Measurements from ENCODE around the gene IFNB1. TPM values are rescaled to one million over a fixed set of nuclear protein-coding genes. Genes with fewer than 3 reads are reported as not detected.

IFNB1 gene
- total RNA-seq, 1 donor from 2014 or later, result not detected

DNA sequence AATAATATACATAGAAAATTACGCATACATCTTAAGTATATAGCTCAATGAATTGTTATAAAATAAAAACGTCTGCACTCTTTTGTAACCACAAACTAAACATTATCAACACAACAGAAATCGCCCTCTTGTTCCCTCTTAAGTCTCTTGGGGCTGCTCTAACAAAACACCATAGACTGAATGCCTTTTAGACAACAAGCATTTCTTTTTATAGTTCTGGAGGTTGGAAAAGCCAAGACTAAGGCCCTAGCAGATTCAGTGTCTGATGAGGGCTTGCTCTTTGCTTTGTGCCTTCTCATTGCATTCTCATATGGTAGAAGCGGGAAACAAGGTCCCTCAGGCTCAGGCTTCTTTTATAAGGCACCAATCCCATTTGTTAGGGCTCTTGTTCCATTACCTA is 4.9 kb upstream of the IFNB1 start:
- H3K9me3 ChIP-seq, result no peaks in the 10 kb centered on the region
- no peak for TF ChIP-seq CTCF (IDR thresholded peaks at IDR 0.05)
- H3K36me3 ChIP-seq, result no peaks in the 10 kb centered on the region
- H3K4me1 ChIP-seq, result peaks cover 3% of the 10 kb centered on the region
- no peak overlapping the region for H3K27ac ChIP-seq
- no peak overlapping the region for H3K4me3 ChIP-seq
- ATAC-seq (no peak), DNase-seq (no peak)
- intact Hi-C loops (cut with DNase I), result no loop called here
- no peaks in the 10 kb centered on the region for H3K27me3 ChIP-seq (ENCODE audit: low read depth)

DNA sequence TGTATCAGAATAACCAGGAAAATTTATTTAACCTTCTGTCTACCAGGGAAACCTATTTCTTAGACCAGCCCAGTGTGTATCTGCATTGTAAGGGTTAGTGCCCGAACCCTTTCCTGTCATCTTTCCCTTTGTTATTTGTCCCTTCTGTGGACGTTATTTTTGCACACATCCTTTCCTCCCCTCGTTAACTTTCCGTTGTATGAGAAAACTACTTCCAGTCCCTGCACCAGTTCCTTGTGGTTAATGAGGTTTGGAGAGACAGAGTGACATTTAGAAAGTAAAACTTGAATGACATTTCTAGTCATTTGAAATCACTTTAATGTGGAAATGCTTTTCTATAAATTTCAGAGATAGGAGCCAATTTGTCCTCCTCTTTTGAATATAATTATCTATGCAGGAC is 4.3 kb upstream of the IFNB1 start:
- Histone ChIP-seq H3K27ac (no peak overlapping the region), H3K4me1 (peaks cover 3% of the 10 kb centered on the region), H3K4me3 (no peak overlapping the region), H3K36me3 (no peaks in the 10 kb centered on the region), H3K27me3 (ENCODE audit: low read depth) (no peaks in the 10 kb centered on the region), H3K9me3 (no peaks in the 10 kb centered on the region)
- ATAC-seq (no peak), DNase-seq (no peak)
- intact Hi-C loops (cut with DNase I), result no loop called here
- no peak for TF ChIP-seq CTCF (IDR thresholded peaks at IDR 0.05)

GRCh38 chr9:21081451-21081850 is 3.7 kb upstream of the IFNB1 start:
- Histone ChIP-seq H3K36me3 (no peaks in the 10 kb centered on the region), H3K27me3 (ENCODE audit: low read depth) (no peaks in the 10 kb centered on the region), H3K4me3 (no peak overlapping the region), H3K27ac (no peak overlapping the region), H3K9me3 (no peaks in the 10 kb centered on the region), H3K4me1 (peaks cover 3% of the 10 kb centered on the region)
- ATAC-seq, result no peak
- intact Hi-C loops (cut with DNase I), result no loop called here
- no peak for TF ChIP-seq CTCF (IDR thresholded peaks at IDR 0.05)
- no peak for DNase-seq

DNA sequence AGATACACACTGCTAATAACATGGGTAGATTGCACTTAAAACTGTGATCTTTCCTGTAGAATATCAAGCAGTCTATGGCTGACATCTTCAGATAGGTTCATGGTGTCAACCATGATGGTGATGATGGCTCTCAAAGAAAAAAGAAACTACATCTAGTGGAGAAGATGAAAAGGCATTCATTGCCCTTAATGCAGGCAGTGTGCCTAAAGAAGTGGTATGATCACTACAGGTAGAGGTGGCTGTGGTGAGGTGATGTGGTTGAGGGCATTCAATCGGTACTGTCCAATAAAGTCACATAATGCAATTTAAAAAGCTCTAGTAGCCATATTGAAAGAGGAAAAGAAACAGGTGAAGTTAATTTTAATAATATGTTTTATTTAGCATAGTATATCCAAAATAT is 3.1 kb upstream of the IFNB1 start:
- Histone ChIP-seq H3K36me3 (no peaks in the 10 kb centered on the region), H3K9me3 (no peaks in the 10 kb centered on the region), H3K27me3 (ENCODE audit: low read depth) (no peaks in the 10 kb centered on the region), H3K27ac (no peak overlapping the region), H3K4me3 (no peak overlapping the region), H3K4me1 (peaks cover 3% of the 10 kb centered on the region)
- no peak for TF ChIP-seq CTCF (IDR thresholded peaks at IDR 0.05)
- intact Hi-C loops (cut with DNase I), result no loop called here
- ATAC-seq (no peak), DNase-seq (no peak)

DNA sequence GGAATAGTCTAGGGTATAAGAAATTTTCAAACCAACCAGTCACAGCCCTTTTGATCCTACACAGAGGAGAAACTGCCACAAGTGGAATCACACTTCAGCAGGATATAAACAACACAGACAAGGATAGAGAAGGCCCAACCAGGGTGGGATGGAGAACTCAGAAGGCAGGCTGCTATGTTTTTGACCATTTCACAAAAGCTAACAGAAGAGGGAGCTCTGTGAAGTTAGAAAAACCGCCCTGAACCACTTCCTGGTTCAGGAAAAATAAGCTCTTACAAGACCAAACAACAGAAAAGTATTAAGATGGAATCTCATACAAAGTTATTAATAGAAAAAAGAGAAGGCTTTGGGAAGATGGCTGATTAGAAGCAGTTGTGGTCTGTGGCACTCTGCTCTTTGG is 960 bp upstream of the IFNB1 start:
- ATAC-seq (no peak), DNase-seq (no peak)
- no peaks in the 10 kb centered on the region for H3K36me3 ChIP-seq
- H3K27me3 ChIP-seq (ENCODE audit: low read depth), result no peaks in the 10 kb centered on the region
- H3K4me1 ChIP-seq, result peaks cover 3% of the 10 kb centered on the region
- no peak overlapping the region for H3K4me3 ChIP-seq
- intact Hi-C loops (cut with DNase I), result no loop called here
- H3K27ac ChIP-seq, result no peak overlapping the region
- TF ChIP-seq CTCF (IDR thresholded peaks at IDR 0.05), result no peak
- H3K9me3 ChIP-seq, result no peaks in the 10 kb centered on the region

GRCh38 chr9:21075484-21075883 is 2.3 kb downstream of the IFNB1 start:
- Histone ChIP-seq H3K9me3 (no peaks in the 10 kb centered on the region), H3K27ac (no peak overlapping the region), H3K27me3 (ENCODE audit: low read depth) (no peaks in the 10 kb centered on the region), H3K4me3 (no peak overlapping the region), H3K4me1 (no peaks in the 10 kb centered on the region), H3K36me3 (no peaks in the 10 kb centered on the region)
- intact Hi-C loops (cut with DNase I), result no loop called here
- no peak for TF ChIP-seq CTCF (IDR thresholded peaks at IDR 0.05)
- DNase-seq (no peak), ATAC-seq (no peak)

Data from lower lobe of right lung (tissue), 2 donors.